ENCODE data around the gene TEX30. TPM values are rescaled to one million over a fixed set of nuclear protein-coding genes. Genes with fewer than 3 reads are reported as not detected.

TEX30 gene
- total RNA-seq, 2 experiments from 2014 or later, result 67.1 to 69.1 TPM

DNA sequence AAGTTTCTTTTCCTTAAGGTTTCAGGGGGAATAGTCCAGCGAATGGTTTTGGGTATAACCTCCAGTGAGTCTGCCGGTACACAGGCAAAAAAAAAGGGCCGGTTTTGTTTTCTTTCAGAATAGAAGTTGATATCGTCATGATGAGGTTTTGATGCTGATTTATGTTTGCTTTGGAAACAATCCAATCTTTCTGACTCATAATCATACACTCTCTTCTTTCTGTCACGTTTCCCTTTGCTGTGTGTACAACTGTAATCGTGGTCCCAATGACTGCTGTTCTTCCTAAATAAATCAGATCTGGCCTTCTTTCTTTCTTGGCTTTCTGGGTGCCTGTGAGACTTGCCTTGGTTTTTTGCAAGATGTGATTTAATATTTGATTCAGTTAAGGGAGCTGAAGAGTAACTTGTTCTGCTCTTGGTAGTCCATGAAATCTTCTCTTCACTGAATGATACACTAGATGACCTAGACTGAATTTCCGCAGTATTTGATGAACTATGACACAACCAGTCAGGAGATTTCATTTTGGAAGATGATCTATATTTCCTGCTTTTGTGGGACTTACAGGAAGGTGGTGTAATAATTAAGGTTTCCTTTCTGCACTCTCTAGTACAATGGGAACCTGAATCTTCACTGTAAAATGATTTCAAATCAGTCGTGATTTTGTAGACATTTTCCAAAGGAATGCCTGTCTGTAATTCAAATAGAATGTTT is 43.9 kb downstream of the TEX30 start:
- ChIA-PET CTCF (no interaction called here), POLR2A (interaction anchor here (0.7 kb wide), 1 partner anchor 116 kb away, joined by 3 read pairs; no protein-coding TSS in a partner anchor)

DNA sequence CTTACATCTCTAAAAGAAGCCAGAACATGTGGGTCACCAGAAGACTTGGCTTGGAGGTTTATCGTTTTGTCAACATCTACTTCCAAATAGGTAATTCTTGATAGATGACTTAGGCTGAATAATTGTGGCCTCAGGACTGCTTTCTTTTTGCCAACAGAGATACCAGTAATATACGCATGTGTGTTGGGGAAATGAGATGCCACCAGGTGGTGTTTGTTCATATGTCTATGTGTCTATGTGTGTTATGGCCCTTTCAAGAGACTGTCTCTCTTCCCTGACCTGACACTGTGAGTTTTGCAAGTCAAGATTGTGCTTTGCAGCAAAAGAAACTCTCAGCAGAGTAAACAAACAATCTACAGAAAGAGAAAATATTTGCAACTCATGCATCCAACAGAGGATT is 47.2 kb downstream of the TEX30 start:
- ChIA-PET POLR2A (no interaction called here), CTCF (no interaction called here)

GRCh38 chr13:102724923-102725322 is 48.7 kb downstream of the TEX30 start:
- POLR2A ChIA-PET, result no interaction called here

DNA sequence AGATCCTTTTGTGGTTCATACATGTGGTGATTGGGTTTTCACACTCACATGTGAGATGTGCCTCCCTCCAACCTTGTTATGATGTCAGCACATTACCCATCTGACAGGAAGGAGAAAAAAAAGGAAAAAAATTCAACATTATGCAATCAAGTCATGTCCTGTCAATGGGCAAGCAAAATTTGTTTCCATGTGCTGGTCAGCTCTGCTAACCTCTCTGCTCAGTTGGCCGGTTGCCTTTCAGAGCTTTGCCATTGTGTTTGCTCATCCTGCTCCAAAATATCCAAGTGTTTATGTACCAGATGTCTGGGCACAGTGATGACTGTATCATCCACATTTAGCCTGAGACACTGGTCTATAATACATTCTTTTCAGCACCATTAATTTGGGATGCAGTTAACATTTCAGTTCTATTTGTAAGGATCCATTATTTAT is 51.8 kb downstream of the TEX30 start:
- POLR2A ChIA-PET, result no interaction called here
- CTCF ChIA-PET, result no interaction called here

More at GRCh38 chr13:102724923-102725322, 48.7 kb downstream of the TEX30 start:
- CTCF ChIA-PET, result no interaction called here

- CTCF ChIA-PET, result no interaction called here
- POLR2A ChIA-PET, result no interaction called here
These were observed 54.8 kb downstream of the TEX30 start for GRCh38 chr13:102718746-102719145.

Other genes with a start within 250 kb of the TEX30 start
- 10 to 100 TPM; 73.5 to 75.3 TPM for gene TPP2, start 176.8 kb downstream of the TEX30 start, total RNA-seq
- gene METTL21C, start 78.7 kb downstream of the TEX30 start, total RNA-seq, result not detected
- 10 to 100 TPM; 13.8 to 14.0 TPM for gene POGLUT2, start 25.2 kb upstream of the TEX30 start, total RNA-seq
- gene BIVM, start 25.3 kb upstream of the TEX30 start, total RNA-seq, result 10 to 100 TPM; 21.8 to 22.9 TPM
- 10 to 100 TPM; 45.4 to 52.3 TPM for gene ERCC5, start 72.2 kb upstream of the TEX30 start, total RNA-seq